ENCODE results near the gene RPS6KA3.
"Not testable (repeated sequence)": the region's sequence is repeated elsewhere in the genome, so short reads cannot be mapped to it uniquely, and the experiment has no call there.

Gene RPS6KA3

GRCh38 chrX:20265221-20265725, 1.4 kb downstream of the RPS6KA3 start:
- no peak for DNase-seq

- DNase-seq, result no peak
These were observed 3.2 kb downstream of the RPS6KA3 start for GRCh38 chrX:20263474-20263873.

DNA sequence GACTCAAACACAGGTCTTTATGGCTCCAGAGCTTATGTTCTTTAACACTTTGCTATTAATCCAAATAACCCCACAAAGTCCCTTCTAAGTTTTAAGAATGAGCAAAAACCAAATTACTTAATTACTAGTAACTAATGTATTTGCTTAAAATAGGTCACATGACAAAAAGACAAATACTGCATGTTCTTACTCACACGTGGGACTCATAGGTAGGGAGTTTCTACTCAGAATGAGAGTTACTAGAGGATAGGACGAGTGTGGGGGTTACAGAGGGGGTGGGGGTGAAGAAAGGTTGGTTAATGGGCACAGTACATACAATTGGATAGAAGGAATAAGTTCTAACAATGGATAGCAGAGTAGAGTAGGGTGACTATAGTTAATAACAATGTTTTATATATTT, 5.8 kb downstream of the RPS6KA3 start:
- DNase-seq, result no peak

DNA sequence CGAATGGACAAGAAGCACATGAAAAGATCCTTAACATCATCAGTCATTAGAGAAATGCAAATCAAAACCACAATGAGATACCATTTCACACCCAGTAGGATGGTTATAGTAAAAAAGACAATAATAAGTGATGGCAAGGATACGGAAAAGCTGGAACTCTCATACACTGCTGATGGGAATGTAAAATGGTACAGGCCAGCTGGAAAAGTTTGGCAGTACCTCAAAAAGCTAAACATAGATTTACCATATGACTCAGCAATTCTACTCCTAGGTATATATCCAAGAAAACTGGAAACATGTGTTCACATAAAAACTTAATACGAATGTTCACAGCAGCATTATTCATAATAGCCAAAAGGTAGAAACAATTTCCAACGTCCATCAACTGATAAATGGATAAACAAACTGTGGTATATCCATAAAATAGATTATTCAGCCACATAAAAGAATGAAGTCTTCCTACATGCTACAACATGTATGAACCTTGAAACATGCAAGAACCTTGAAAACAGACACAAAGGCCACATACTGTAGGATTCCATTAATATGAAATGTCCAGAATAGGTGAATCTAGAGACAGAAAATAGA, 11.9 kb downstream of the RPS6KA3 start:
- DNase-seq, result no peak

- DNase-seq, result no peak
These were observed 13.5 kb downstream of the RPS6KA3 start for GRCh38 chrX:20253232-20253543.

GRCh38 chrX:20252381-20253231, 14.1 kb downstream of the RPS6KA3 start:
- no peak for DNase-seq

DNA sequence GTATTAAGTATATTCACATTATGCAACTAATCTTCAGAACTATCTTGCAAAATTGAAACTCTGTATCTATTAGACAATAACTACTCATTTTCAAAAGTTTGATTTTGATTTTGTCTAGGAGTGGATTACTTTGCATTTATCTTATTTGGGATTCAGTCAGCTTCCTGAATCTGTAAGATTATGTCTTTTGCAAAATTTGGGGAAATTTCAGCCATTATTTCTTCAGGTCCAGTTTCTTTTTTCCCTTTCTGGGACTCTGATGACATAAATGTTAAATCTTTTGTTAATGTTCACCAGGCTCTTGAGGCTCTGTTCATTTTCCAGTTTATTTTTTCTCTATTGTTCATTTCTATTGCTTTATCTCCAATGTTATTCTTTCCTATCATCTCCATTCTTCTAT, 15.0 kb downstream of the RPS6KA3 start:
- DNase-seq, result no peak

DNA sequence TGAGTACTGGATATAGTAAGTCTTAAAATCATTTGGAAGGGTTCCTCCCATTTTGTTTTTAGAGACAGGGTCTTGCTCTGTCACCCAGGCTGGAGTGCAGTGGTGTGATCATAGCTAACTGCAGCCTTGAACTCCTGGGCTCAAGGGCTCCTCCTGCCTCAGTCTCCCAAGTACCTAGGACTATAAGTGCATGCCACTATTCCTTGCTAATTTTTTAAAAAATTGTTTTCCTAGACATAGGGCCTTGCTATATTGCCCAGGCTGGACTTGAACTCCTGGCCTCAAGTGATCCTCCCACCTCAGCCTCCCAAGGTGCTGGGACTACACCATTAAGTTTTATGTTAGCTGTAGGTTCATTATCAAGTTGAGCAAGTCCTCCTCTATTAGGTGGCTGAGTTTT, 16.6 kb downstream of the RPS6KA3 start:
- DNase-seq, result not testable (repeated sequence)

DNA sequence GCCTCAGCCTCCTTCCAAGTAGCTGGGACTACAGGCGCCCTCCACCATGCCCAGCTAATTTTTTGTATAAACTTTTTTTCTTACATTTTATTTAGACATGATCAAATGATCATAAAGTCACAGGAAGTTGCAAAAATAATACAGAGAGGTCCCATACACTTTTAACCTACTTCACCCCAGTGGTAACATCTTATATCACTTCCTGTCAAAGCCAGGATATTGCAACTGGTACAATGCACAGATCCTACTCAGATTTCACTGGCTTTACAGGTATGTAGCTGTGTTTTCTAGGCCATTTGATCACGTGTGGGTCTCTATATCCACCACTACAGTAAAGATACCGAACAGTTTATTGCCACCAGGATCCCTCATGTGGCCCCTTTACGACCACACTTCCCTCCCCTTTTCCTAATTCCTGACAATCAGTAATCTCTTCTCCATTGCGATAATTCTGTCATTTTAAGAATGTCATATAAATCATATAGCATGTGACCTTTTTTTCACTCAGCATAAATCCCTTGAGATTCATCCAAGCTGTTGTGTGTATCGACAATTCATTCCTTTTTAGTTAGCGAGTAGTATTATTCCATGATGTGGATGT, 18.0 kb downstream of the RPS6KA3 start:
- DNase-seq, result no peak

- DNase-seq, result no peak
These were observed 21.8 kb downstream of the RPS6KA3 start for GRCh38 chrX:20244931-20245330.

- DNase-seq, result no peak
These were observed 26.5 kb downstream of the RPS6KA3 start for GRCh38 chrX:20240201-20240600.

DNA sequence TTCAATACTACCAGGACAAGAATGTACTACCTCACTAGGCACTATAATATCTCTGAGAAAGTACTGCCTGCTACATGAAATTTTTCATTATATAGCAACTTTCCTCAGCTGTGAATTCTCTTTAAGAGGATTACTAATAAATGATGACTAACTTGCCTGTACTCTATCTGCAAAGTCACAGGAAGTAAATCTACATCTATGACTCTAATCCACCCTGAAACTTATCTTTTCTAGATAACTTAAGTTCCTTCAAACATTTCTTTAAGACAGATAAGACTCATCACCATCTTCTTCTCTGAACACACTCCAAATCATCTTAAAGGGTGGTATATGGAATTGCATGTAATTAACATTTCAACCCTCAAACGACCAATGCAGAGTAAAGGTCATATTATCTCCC, 28.8 kb downstream of the RPS6KA3 start:
- no peak for DNase-seq

DNA sequence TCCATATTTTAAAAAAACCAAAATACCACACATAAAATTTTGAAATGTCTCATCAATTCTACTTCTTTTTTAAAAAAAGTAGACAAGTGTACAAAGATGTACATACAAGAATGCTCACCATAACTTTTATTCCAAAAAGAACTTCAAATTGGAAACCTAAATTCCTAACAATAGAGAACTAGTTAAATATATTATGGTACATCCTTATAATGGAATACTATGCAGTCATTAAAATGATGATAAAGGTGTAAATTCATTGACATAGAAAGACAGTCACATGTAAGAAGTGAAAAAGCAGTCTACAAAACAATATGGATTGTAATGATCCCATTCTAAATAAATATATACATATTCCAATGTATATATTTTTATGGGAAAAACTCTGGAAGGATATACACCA, 31.0 kb downstream of the RPS6KA3 start:
- no peak for DNase-seq

GRCh38 chrX:20233336-20233735, 33.4 kb downstream of the RPS6KA3 start:
- DNase-seq, result no peak

DNA sequence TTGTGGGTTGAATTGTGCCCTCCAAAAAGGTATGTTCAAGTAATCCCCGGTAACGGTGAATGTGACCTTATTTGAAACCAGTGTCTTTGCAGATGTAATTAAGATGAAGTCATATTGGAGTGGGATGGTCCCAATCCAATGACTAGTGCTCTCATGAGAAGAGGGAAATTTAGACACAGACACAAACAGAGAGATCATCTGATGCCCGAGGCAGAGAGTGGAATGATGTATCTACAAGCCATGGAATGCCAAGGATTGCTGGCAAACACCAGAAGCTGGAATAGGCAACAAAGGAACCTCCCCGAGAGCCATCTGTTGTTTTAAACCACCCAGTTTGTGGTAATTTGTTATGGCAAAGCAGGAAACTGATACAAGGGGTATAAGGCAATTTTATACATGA, 35.1 kb downstream of the RPS6KA3 start:
- no peak for DNase-seq

DNA sequence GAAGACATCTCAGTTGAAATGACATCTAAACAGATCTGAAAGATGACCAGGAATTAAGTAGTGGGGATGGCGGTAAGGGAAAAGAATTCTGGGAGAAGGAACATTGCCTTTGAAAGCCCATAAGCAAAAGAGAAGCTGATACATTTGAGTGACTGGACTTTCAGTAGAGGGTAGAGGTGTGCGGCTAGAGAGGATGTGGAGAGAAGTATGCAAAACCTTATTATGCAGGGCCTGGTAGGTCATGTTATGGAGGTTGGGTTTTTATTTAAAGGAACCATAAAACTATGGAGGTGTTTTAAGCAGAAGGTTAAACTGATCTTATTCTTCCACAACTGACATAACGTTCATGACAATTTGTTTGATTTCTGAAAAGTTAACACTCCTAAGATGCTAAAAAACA, 36.3 kb downstream of the RPS6KA3 start:
- DNase-seq, result no peak

GRCh38 chrX:20229155-20229554, 37.6 kb downstream of the RPS6KA3 start:
- no peak for DNase-seq

- DNase-seq, result no peak
These were observed 38.5 kb downstream of the RPS6KA3 start for GRCh38 chrX:20228245-20228644.

DNA sequence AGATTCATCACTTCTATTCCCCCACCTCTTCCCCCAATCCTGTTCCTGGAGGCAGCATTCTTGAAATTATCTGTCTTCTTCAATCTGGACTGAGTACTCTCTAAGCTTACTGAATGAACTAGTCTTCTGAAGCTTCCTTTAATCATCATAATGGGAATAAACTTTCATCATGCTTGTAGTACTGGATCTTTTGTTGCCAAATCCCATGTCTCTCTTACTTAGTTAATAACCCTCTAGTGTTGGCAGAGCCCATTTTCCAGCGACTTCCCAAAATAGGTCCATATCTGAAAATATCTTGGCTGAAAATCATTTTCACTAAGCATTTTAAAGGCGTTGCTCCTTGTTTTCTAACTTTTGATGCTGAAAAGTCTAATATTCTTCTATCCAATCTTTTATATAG, 39.6 kb downstream of the RPS6KA3 start:
- no peak for DNase-seq

DNA sequence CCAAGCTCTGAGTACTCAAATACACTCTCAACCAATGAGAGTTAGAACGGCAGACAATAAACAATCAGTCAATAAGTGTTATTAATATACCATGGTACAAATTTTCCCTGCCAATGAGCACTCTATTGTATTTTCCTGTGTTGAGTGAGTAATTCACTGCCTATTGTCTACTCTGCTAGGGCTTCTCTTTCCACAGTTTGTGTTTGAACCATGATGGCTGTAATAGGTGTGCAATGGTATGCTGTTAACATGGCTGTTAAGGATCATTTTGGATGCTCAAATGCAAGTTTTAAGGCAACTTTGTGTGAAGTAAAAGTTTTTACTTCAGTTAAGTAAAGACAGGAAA, 41.2 kb downstream of the RPS6KA3 start:
- no peak for DNase-seq

DNA sequence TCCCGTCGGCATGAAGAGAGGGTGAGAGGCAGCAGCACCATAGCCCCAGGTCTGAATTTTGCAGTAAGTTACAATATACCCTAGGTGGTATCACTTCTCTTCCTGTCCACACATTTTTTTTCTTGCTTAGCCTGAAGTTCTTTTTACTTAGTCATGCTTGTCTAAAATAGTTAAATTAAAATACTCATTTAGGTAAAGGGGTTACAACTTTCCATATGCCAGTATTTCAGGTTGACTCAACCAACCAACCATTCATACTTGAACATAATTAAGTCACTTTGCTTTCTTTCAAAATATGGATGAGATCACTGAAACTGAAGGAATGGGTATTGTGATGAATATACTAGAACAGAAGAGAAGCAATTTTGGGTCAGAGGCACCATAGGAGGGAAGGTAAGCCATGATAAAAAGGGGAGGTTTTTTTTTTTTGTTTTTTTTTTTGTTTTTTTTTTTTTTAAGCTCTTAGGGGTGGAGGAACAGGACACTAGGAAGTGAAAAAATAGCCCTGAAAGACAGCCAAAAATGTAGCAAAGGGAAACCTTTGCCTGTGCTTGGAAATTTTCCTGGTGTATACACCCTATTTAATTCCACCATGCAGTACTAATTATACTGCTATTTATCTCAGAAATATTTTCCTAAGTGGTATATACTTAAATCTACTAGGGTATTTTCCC, 41.8 kb downstream of the RPS6KA3 start:
- DNase-seq, result no peak

DNA sequence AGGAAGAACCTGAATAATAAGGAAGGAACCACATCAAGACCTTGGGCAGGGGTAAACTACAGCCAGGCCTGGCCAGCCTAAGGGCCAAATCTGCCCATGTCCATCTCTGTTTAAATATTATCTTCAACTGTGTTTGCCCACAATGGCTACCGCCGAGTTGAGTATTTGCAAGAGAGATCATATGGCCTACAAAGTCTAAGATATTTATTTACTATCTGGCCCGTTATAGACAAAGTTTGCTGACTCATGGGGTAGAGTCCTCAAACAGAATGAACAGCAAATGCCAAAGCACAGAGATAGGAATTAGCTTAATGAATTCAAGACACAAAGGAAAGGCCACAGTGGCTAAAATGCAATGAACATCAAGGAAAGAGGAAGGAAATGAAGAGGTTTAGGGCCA, 44.8 kb downstream of the RPS6KA3 start:
- DNase-seq, result no peak

DNA sequence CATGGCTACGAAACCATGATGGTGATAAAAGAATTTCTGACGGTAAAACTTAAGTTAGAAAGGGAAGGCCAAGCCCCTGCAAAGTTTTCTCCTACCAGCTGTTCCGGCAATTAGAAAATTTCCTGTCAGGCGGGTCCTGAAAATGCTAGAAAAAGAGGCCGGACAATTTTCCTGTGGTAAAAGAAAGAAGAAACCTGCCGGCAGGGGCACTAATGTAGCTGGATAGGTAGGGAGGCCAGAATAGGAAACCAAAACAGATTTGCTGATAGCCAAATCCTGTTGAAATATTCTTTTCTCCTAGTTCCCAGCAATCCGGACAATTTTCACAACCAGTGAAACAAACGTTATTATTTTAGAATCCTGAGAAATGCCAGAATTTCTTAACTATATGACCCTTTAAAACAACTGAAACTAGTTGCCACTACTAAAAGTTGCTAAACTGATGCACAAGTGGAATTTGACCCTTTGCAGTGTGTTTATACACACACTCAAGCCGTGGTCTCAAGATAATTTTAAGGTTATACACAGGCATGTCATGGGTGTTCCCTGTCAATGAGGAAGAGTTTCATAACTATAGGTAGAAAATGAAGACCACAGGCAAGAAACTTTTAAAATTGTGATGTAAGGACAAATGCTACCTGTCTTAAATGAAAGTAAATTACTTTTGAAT, 47.7 kb downstream of the RPS6KA3 start:
- peak; percentile 20 for DNase-seq

All from GF-D8 (cell line).